SW 1271 (cell line): ENCODE results near the gene FIBIN.
"Not testable (repeated sequence)": the region's sequence is repeated elsewhere in the genome, so short reads cannot be mapped to it uniquely, and the experiment has no call there.

Experiments
- DNase-seq, 2 experiments: peaks; one replicate each; lab custom pipeline; 2025; lab: John Stamatoyannopoulos, UW

Gene FIBIN

GRCh38 chr11:26977209-26977608 lies 16.7 kb upstream of the FIBIN start:
- DNase-seq = not testable (repeated sequence)

GRCh38 chr11:26983645-26984044 lies 10.3 kb upstream of the FIBIN start:
- DNase-seq = no peak

GRCh38 chr11:26985470-26985869 lies 8.4 kb upstream of the FIBIN start:
- DNase-seq = no peak

- no peak for DNase-seq
Observed at GRCh38 chr11:26985943-26986342, 8.0 kb upstream of the FIBIN start.

- DNase-seq = no peak
Observed at GRCh38 chr11:26987272-26987671, 6.6 kb upstream of the FIBIN start.

GRCh38 chr11:26987731-26988130 lies 6.2 kb upstream of the FIBIN start:
- no peak for DNase-seq

GRCh38 chr11:26992031-26992541 lies 1.8 kb upstream of the FIBIN start:
- DNase-seq = no peak

- DNase-seq = no peak
Observed at GRCh38 chr11:26994631-26995095, 751 bp downstream of the FIBIN start.

- DNase-seq = no peak
Observed at GRCh38 chr11:26995701-26996460, 2.0 kb downstream of the FIBIN start.

- no peak for DNase-seq
Observed at GRCh38 chr11:26997378-26997777, 3.5 kb downstream of the FIBIN start.

GRCh38 chr11:27001136-27001730 lies 7.3 kb downstream of the FIBIN start:
- not testable (repeated sequence) for DNase-seq

- DNase-seq = no peak
Observed at GRCh38 chr11:27002431-27002830, 8.5 kb downstream of the FIBIN start.

- no peak for DNase-seq
Observed at GRCh38 chr11:27002838-27003237, 8.9 kb downstream of the FIBIN start.

GRCh38 chr11:27004103-27004502 lies 10.2 kb downstream of the FIBIN start:
- DNase-seq = no peak

GRCh38 chr11:27008811-27009535 lies 15.1 kb downstream of the FIBIN start:
- DNase-seq = no peak

GRCh38 chr11:27011560-27012233 lies 17.8 kb downstream of the FIBIN start:
- DNase-seq = no peak

- DNase-seq = no peak
Observed at GRCh38 chr11:27012234-27012921, 18.5 kb downstream of the FIBIN start.

GRCh38 chr11:27013781-27014361 lies 20.0 kb downstream of the FIBIN start:
- no peak for DNase-seq

- no peak for DNase-seq
Observed at GRCh38 chr11:27018902-27019529, 25.1 kb downstream of the FIBIN start.

GRCh38 chr11:27020751-27021150 lies 26.8 kb downstream of the FIBIN start:
- no peak for DNase-seq
